ENCODE data around the gene TNFRSF1A.
"Not testable (repeated sequence)": the region's sequence is repeated elsewhere in the genome, so short reads cannot be mapped to it uniquely, and the experiment has no call there.

TNFRSF1A gene

GRCh38 chr12:6338536-6338935 lies 3.3 kb downstream of the TNFRSF1A start:
- not testable (repeated sequence) for DNase-seq (ENCODE audit: low spot score)
- peak; percentile 44 for FAIRE-seq

- DNase-seq (ENCODE audit: low spot score), result no peak
- peak; percentile 71 for FAIRE-seq
Observed at GRCh38 chr12:6337958-6338433, 3.9 kb downstream of the TNFRSF1A start.

GRCh38 chr12:6336889-6337853 lies 4.7 kb downstream of the TNFRSF1A start:
- no peak for DNase-seq (ENCODE audit: low spot score)
- no peak for FAIRE-seq

- DNase-seq (ENCODE audit: low spot score) (peak; percentile 99), FAIRE-seq (peak; percentile 97)
Observed at GRCh38 chr12:6336079-6336888, 5.6 kb downstream of the TNFRSF1A start.

GRCh38 chr12:6335451-6336078 lies 6.3 kb downstream of the TNFRSF1A start:
- DNase-seq (ENCODE audit: low spot score), result peak; percentile 89
- FAIRE-seq, result peak; percentile 50

- DNase-seq (ENCODE audit: low spot score), result no peak
Observed at GRCh38 chr12:6334940-6335450, 6.9 kb downstream of the TNFRSF1A start.

GRCh38 chr12:6334359-6334758 lies 7.5 kb downstream of the TNFRSF1A start:
- no peak for FAIRE-seq

More at GRCh38 chr12:6334940-6335450, 6.9 kb downstream of the TNFRSF1A start:
- no peak for FAIRE-seq

GRCh38 chr12:6333566-6333965 lies 8.3 kb downstream of the TNFRSF1A start:
- DNase-seq (ENCODE audit: low spot score), result peak; percentile 76
- peak; percentile 86 for FAIRE-seq

More at GRCh38 chr12:6334359-6334758, 7.5 kb downstream of the TNFRSF1A start:
- no peak for DNase-seq (ENCODE audit: low spot score)

GRCh38 chr12:6333029-6333428 lies 8.8 kb downstream of the TNFRSF1A start:
- FAIRE-seq (peak; percentile 66), DNase-seq (ENCODE audit: low spot score) (no peak)

- DNase-seq (ENCODE audit: low spot score), result no peak
- FAIRE-seq, result peak; percentile 27
Observed at GRCh38 chr12:6332459-6332858, 9.4 kb downstream of the TNFRSF1A start.

GRCh38 chr12:6330999-6331714 lies 10.7 kb downstream of the TNFRSF1A start:
- DNase-seq (ENCODE audit: low spot score) (no peak), FAIRE-seq (no peak)

- DNase-seq (ENCODE audit: low spot score) (no peak), FAIRE-seq (no peak)
Observed at GRCh38 chr12:6330192-6330591, 11.7 kb downstream of the TNFRSF1A start.

- FAIRE-seq (no peak), DNase-seq (ENCODE audit: low spot score) (no peak)
Observed at GRCh38 chr12:6329703-6330064, 12.2 kb downstream of the TNFRSF1A start.

GRCh38 chr12:6328945-6329702 lies 12.8 kb downstream of the TNFRSF1A start:
- DNase-seq (ENCODE audit: low spot score) (no peak), FAIRE-seq (peak; percentile 77)

GRCh38 chr12:6328045-6328779 lies 13.7 kb downstream of the TNFRSF1A start:
- FAIRE-seq (no peak), DNase-seq (ENCODE audit: low spot score) (no peak)

GRCh38 chr12:6327229-6328041 lies 14.4 kb downstream of the TNFRSF1A start:
- FAIRE-seq, result no peak
- no peak for DNase-seq (ENCODE audit: low spot score)

GRCh38 chr12:6326316-6327228 lies 15.3 kb downstream of the TNFRSF1A start:
- DNase-seq (ENCODE audit: low spot score) (no peak), FAIRE-seq (no peak)
